GM12801 (cell line): ENCODE data around the gene HS3ST3A1.

ENCODE experiments used
- CTCF ChIP-seq: IDR thresholded peaks from one replicate; pipeline ENCODE4 v1.5.1; 2011; ENCODE audit warnings: control low read depth; ENCODE audit not compliant: insufficient read length; ENCODE audit errors: extremely low read depth

Gene HS3ST3A1

GRCh38 chr17:13598353-13599167 is 3.2 kb downstream of the HS3ST3A1 start:
- no peak for TF ChIP-seq CTCF

GRCh38 chr17:13597723-13598347 is 3.9 kb downstream of the HS3ST3A1 start:
- no peak for TF ChIP-seq CTCF

GRCh38 chr17:13596241-13596923 is 5.3 kb downstream of the HS3ST3A1 start:
- TF ChIP-seq CTCF = no peak

GRCh38 chr17:13595599-13595899 is 6.2 kb downstream of the HS3ST3A1 start:
- TF ChIP-seq CTCF = no peak

- no peak for TF ChIP-seq CTCF
Measured at GRCh38 chr17:13594762-13595598, 6.7 kb downstream of the HS3ST3A1 start.

GRCh38 chr17:13594310-13594709 is 7.4 kb downstream of the HS3ST3A1 start:
- no peak for TF ChIP-seq CTCF

GRCh38 chr17:13593757-13594156 is 8.0 kb downstream of the HS3ST3A1 start:
- no peak for TF ChIP-seq CTCF
